BJ (cell line): ENCODE data around the gene C1orf87. TPM values are rescaled to one million over a fixed set of nuclear protein-coding genes. Genes with fewer than 3 reads are reported as not detected.

Experiments used
- CTCF ChIA-PET: fragments of 350-600 bp; formaldehyde crosslinking; extraction: SDS; loops from one replicate; lab custom pipeline; 2021; ENCODE audit warnings: antibody characterized with exemption, inconsistent platforms; lab: Yijun Ruan, JAX
- POLR2A ChIA-PET: fragments of 300-600 bp; sonication (Branson Sonifier 250); formaldehyde crosslinking; extraction: SDS; loops from one replicate; lab custom pipeline; 2021; ENCODE audit warnings: antibody characterized with exemption; lab: Charles Lee
- DNase-seq: peaks from one replicate; pipeline ENCODE4 v3.0.0-alpha.2; 2011; ENCODE audit warnings: low read depth
- H3K27me3 ChIP-seq: 2 replicates; pipeline ENCODE4 v1.6.0; 2011; ENCODE audit warnings: low read length; ENCODE audit not compliant: control insufficient read depth, insufficient read depth
- H3K36me3 ChIP-seq: 2 replicates; pipeline ENCODE4 v1.5.1; 2011; ENCODE audit warnings: low read length; ENCODE audit not compliant: control insufficient read depth, insufficient read depth
- H3K4me3 ChIP-seq: 2 replicates; pipeline ENCODE4 v1.5.1; 2011; ENCODE audit warnings: low read depth, mild to moderate bottlenecking, control low read depth, low read length
- polyA plus RNA-seq: library from polyadenylated mRNA; depleted of rRNA; stranded (reverse); fragments of >200 nt; gene quantifications from 2 replicates; pipeline ENCODE4 v1.2.3, GENCODE V29; 2011
- TF ChIP-seq, protein P1 (sequence below): IDR thresholded peaks from 2 replicates; pipeline ENCODE4 v1.5.1; 2011; ENCODE audit warnings: low read depth, mild to moderate bottlenecking, control low read depth, inconsistent platforms, low read length, moderate library complexity; ENCODE audit not compliant: insufficient read depth

The C1orf87 gene
- polyA plus RNA-seq, 1 experiment: not detected

GRCh38 chr1:60054374-60054773, 19.2 kb downstream of the C1orf87 start:
- no peaks in the 10 kb centered on the region for H3K36me3 ChIP-seq
- no peak for DNase-seq
- ChIA-PET CTCF (no interaction called here), POLR2A (no interaction called here)
- TF ChIP-seq, protein P1, sequence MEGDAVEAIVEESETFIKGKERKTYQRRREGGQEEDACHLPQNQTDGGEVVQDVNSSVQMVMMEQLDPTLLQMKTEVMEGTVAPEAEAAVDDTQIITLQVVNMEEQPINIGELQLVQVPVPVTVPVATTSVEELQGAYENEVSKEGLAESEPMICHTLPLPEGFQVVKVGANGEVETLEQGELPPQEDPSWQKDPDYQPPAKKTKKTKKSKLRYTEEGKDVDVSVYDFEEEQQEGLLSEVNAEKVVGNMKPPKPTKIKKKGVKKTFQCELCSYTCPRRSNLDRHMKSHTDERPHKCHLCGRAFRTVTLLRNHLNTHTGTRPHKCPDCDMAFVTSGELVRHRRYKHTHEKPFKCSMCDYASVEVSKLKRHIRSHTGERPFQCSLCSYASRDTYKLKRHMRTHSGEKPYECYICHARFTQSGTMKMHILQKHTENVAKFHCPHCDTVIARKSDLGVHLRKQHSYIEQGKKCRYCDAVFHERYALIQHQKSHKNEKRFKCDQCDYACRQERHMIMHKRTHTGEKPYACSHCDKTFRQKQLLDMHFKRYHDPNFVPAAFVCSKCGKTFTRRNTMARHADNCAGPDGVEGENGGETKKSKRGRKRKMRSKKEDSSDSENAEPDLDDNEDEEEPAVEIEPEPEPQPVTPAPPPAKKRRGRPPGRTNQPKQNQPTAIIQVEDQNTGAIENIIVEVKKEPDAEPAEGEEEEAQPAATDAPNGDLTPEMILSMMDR: no peak
- H3K27me3 ChIP-seq: peaks cover 1% of the 10 kb centered on the region
- H3K4me3 ChIP-seq: no peak overlapping the region

DNA sequence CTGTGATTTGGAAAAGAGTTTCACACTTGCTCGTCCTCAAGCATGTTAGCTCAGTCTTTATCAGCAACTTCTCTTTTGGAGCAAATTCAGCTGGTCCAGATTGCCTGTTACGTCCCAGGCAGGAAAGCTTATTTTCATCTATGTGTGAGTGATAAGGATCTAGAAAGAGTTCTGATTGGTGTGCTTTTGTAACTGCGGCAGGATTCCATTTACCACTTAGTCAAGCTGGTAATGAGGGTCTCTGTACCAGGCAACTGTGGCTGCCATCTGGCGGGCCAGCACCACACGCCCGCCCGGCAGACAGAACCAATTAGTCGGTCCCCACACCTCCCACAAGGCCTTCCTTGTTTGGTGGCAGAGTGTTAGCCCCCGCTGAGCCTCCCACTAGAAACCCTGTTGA, 21.0 kb downstream of the C1orf87 start:
- CTCF ChIA-PET: no interaction called here
- TF ChIP-seq, protein P1: no peak
- no peaks in the 10 kb centered on the region; the same call in 1 of the 2 replicates for H3K27me3 ChIP-seq
- DNase-seq: no peak
- no peak overlapping the region for H3K4me3 ChIP-seq
- no peaks in the 10 kb centered on the region for H3K36me3 ChIP-seq
- POLR2A ChIA-PET: no interaction called here

- TF ChIP-seq, protein P1: no peak
- Histone ChIP-seq H3K27me3 (no peaks in the 10 kb centered on the region; the same call in 1 of the 2 replicates), H3K4me3 (no peak overlapping the region), H3K36me3 (no peaks in the 10 kb centered on the region)
- DNase-seq: no peak
- POLR2A ChIA-PET: no interaction called here
- CTCF ChIA-PET: no interaction called here
Measured at GRCh38 chr1:60051191-60051590, 22.4 kb downstream of the C1orf87 start.

DNA sequence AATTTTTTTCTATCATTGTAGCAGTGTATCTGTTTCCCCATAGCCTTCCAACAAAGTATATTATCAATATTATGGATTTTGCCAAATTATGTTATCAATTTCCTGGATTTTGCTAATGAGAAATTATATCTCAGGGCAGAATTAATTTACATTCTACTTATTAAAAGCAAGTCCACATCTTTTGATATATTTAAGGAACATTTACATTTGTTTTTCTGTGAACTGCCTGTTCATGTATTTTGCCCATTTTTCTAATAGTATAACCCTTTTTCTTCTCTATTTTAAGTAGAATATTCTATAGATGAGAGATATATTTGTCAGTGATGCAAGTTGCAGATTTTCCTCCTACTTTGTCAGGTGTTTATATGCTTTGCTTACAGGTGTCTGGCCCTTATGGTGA, 24.4 kb downstream of the C1orf87 start:
- no peak for DNase-seq
- ChIA-PET POLR2A (no interaction called here), CTCF (no interaction called here)
- H3K4me3 ChIP-seq: no peak overlapping the region
- TF ChIP-seq, protein P1: no peak
- H3K36me3 ChIP-seq: no peaks in the 10 kb centered on the region
- H3K27me3 ChIP-seq: no peaks in the 10 kb centered on the region; the same call in 1 of the 2 replicates

GRCh38 chr1:60044881-60045280, 28.7 kb downstream of the C1orf87 start:
- TF ChIP-seq, protein P1: no peak
- Histone ChIP-seq H3K4me3 (no peak overlapping the region), H3K27me3 (no peaks in the 10 kb centered on the region), H3K36me3 (no peaks in the 10 kb centered on the region)
- no peak for DNase-seq
- ChIA-PET POLR2A (no interaction called here), CTCF (interaction anchor here (0.5 kb wide), 1 partner anchor 30 kb away, joined by 3 read pairs; no protein-coding TSS in a partner anchor)
